Left ventricle myocardium inferior (tissue), 1 donor: ENCODE results near the gene LRRFIP1. TPM values are rescaled to one million over a fixed set of nuclear protein-coding genes. Genes with fewer than 3 reads are reported as not detected.
A peak's percentile ranks its signal among the peaks of the same experiment; 100 is the strongest.
"Not testable (repeated sequence)": the region's sequence is repeated elsewhere in the genome, so short reads cannot be mapped to it uniquely, and the experiment has no call there.

Source experiments
- DNase-seq: peaks from one replicate; pipeline ENCODE4 v3.0.0-alpha.2; 2020
- H3K27ac ChIP-seq: fragments of 200-600 bp; replicated peaks from 2 replicates; pipeline ENCODE4 v1.8.0; 2021
- H3K27me3 ChIP-seq: fragments of 200-600 bp; 2 replicates; pipeline ENCODE4 v1.8.0; 2021; ENCODE audit warnings: low read depth
- H3K36me3 ChIP-seq: fragments of 200-600 bp; 2 replicates; pipeline ENCODE4 v1.8.0; 2021
- H3K4me1 ChIP-seq: fragments of 200-600 bp; 2 replicates; pipeline ENCODE4 v1.8.0; 2021
- H3K4me3 ChIP-seq: fragments of 200-600 bp; 2 replicates; pipeline ENCODE4 v1.8.0; 2021; ENCODE audit warnings: mild to moderate bottlenecking, moderate library complexity
- H3K9me3 ChIP-seq: fragments of 200-600 bp; replicated peaks from 2 replicates; pipeline ENCODE4 v1.8.0; 2021
- intact Hi-C: fragments of 100-400 bp; cut with micrococcal nuclease; formaldehyde crosslinking; loops from one replicate; pipeline ENCODE4 v1.11.0; 2022
- total RNA-seq: library from RNA; stranded (reverse); fragmentation: NEBNext Ultra II Directional; extraction: Animal tissue kit (Norgen Biotek cat#: 25700); gene quantifications from one replicate; pipeline ENCODE4 v1.2.1, GENCODE V29; 2021
- TF ChIP-seq, protein P1 (sequence below): fragments of 200-600 bp; IDR thresholded peaks from 2 replicates; pipeline ENCODE4 v1.8.0; 2021; ENCODE audit warnings: antibody characterized with exemption, mild to moderate bottlenecking, borderline replicate concordance
- donor health status: DM: no; HTN: yes; CAD: no; lungs with severe emphysema.

The LRRFIP1 gene
- total RNA-seq, 1 donor from 2014 or later = 97.1 TPM

DNA sequence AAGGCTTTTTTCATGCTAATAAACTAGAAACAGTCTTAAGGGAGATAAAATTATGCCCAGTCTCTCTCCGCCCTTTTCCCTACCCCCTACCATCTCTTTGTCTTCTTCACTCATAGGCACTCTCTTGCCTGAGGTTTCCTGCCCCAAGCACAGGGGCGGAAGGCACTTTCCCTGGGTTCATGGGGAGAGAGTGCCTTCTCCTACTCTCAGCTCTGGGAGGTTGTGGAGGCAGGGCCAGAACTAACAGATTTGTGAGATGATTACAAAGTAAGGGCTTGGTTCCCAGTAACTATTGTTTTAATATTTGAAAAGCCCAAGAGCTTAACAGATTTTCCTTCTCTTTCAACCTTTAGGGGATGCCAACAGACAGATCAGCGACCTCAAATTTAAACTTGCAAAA, 145.1 kb downstream of the LRRFIP1 start:
- DNase-seq = no peak
- no peaks in the 10 kb centered on the region for H3K27me3 ChIP-seq
- TF ChIP-seq, protein P1, sequence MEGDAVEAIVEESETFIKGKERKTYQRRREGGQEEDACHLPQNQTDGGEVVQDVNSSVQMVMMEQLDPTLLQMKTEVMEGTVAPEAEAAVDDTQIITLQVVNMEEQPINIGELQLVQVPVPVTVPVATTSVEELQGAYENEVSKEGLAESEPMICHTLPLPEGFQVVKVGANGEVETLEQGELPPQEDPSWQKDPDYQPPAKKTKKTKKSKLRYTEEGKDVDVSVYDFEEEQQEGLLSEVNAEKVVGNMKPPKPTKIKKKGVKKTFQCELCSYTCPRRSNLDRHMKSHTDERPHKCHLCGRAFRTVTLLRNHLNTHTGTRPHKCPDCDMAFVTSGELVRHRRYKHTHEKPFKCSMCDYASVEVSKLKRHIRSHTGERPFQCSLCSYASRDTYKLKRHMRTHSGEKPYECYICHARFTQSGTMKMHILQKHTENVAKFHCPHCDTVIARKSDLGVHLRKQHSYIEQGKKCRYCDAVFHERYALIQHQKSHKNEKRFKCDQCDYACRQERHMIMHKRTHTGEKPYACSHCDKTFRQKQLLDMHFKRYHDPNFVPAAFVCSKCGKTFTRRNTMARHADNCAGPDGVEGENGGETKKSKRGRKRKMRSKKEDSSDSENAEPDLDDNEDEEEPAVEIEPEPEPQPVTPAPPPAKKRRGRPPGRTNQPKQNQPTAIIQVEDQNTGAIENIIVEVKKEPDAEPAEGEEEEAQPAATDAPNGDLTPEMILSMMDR = no peak
- peaks cover 21% of the 10 kb centered on the region for H3K4me1 ChIP-seq
- no peaks in the 10 kb centered on the region for H3K9me3 ChIP-seq
- peaks cover 75% of the 10 kb centered on the region for H3K36me3 ChIP-seq
- intact Hi-C loops = no loop called here
- no peak overlapping the region for H3K4me3 ChIP-seq
- no peak overlapping the region for H3K27ac ChIP-seq

DNA sequence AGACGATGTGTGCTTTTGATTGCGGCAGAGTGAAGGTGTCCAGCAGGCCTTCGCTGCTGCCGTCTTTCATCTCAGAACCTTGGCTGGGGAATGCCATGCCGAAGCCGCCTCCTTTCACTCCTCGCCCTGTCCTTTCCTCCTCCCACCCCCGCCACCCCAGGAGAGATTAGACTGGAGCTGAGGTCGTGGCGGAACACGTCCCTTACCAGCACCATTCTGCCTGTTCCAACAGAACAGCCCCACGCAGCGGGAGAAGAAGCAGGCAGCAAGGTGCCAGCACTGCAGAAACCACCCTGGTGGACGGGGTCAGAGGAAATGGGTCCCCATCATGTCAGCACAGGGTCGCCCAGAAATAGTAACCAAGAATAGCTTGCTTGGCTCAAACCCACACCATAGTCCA, 146.4 kb downstream of the LRRFIP1 start:
- intact Hi-C loops = no loop called here
- Histone ChIP-seq H3K4me3 (no peak overlapping the region), H3K27me3 (no peaks in the 10 kb centered on the region), H3K27ac (peak overlapping the region; percentile 5), H3K36me3 (peaks cover 88% of the 10 kb centered on the region), H3K4me1 (peaks cover 21% of the 10 kb centered on the region), H3K9me3 (no peaks in the 10 kb centered on the region)
- DNase-seq = no peak
- TF ChIP-seq, protein P1 = no peak

DNA sequence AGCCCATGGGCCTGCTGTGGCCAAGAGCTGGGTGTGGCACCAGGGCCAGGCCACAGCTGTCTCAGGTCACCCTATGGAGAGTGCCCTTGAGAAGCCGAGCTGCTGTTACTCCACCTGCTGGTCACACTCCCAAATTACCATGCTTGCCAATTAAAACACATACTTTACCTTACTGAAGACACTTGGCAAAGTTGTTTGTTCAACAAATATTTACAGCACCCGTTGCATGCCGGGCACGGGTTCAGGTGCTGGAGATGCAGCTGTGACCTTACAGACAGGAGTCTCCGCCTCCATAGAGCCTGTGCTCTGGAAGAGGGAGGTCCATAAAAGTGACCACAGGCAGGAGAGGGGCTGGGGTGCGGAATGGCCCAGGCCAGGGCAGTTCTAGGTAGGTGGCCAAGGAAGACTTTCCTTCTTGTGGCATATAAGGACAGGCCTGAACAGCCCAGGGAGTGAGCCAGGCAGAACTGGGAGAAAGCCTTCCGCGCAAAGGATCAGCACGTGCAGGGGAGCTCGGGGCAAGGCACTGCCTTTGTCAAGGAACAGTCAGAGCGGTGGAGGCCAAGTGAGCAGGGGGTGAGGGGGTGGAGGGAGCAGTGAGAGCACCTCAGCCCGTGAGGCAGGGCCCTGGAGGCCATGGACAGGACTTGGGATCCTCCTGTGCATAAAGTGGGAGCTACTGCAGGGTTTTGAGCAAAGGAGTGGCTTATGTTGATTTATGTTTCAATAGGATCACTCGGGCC, 147.6 kb downstream of the LRRFIP1 start:
- no peak for DNase-seq
- Histone ChIP-seq H3K27ac (no peak overlapping the region), H3K4me1 (peaks cover 21% of the 10 kb centered on the region), H3K36me3 (peaks cover 92% of the 10 kb centered on the region), H3K27me3 (no peaks in the 10 kb centered on the region), H3K4me3 (no peak overlapping the region), H3K9me3 (no peaks in the 10 kb centered on the region)
- TF ChIP-seq, protein P1 = peak; percentile 70
- intact Hi-C loops = no loop called here

DNA sequence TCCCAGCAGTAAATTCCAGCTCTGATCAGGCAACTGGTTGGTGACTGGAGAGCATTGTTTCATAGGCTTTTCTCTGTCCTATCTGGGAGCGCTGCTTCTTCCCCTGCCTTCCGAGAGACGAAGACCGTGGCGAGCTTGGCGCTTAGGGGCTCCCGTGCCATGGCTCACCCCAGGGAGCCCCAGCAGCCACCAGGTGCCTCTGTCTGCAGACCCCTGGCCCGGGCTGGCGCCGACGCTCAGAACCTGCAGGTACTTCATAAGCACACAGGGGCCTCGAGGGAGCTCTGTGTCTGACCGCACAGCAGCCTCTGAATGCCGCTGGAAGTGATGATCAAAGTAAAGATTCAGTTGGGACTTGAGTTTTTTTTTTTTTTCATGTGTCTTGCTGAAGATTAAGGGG, 152.1 kb downstream of the LRRFIP1 start:
- no peak overlapping the region for H3K4me3 ChIP-seq
- TF ChIP-seq, protein P1 = no peak
- H3K36me3 ChIP-seq = peaks cover 79% of the 10 kb centered on the region
- no peaks in the 10 kb centered on the region for H3K9me3 ChIP-seq
- no peak overlapping the region for H3K27ac ChIP-seq
- peaks cover 4% of the 10 kb centered on the region for H3K4me1 ChIP-seq
- H3K27me3 ChIP-seq = no peaks in the 10 kb centered on the region
- no peak for DNase-seq
- intact Hi-C loops = no loop called here

DNA sequence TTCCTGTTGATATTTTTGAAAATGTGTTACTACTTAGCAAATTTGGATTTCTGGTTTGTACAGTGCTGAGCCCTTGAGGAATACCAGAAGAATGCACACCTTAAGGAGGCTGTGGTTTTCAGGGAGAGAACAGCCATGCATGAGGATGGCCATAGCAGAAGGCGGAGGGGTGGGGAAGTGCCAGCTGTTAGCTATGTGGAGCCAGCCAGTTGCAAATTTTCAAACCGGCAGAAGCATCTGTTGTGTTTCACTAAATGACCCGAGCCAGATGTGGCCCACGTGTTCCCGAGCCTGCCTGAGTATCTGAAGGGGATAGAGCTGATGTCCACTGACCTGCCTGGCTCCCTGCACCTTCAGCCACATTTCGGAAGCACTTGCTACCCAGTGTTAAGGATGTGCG, 154.8 kb downstream of the LRRFIP1 start:
- intact Hi-C loops = no loop called here
- no peaks in the 10 kb centered on the region for H3K4me1 ChIP-seq
- peaks cover 63% of the 10 kb centered on the region for H3K36me3 ChIP-seq

DNA sequence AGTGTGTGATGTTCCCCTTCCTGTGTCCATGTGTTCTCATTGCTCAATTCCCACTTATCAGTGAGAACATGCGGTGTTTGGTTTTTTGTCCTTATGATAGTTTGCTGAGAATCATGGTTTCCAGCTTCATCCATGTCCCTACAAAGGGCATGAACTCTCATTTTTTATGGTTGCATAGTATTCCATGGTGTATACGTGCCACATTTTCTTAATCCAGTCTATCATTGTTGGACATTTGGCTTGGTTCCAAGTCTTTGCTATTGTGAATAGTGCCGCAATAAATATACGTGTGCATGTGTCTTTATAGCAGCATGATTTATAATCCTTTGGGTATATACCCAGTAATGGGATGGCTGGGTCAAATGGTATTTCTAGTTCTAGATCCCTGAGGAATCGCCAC, 156.3 kb downstream of the LRRFIP1 start:
- H3K36me3 ChIP-seq = peaks cover 59% of the 10 kb centered on the region
- DNase-seq, H3K4me3 ChIP-seq, H3K4me1 ChIP-seq, H3K27me3 ChIP-seq, intact Hi-C loops, H3K27ac ChIP-seq: not testable (repeated sequence)
- peaks cover 12% of the 10 kb centered on the region for H3K9me3 ChIP-seq

More for the DNA sequence above, 154.8 kb downstream of the LRRFIP1 start:
- TF ChIP-seq, protein P1 = no peak
- H3K9me3 ChIP-seq = peaks cover 9% of the 10 kb centered on the region
- H3K4me3 ChIP-seq = no peak overlapping the region
- DNase-seq = no peak
- no peaks in the 10 kb centered on the region for H3K27me3 ChIP-seq
- no peak overlapping the region for H3K27ac ChIP-seq
